H9 (cell line): ENCODE results near the gene ANKS1B. TPM values are rescaled to one million over a fixed set of nuclear protein-coding genes. Genes with fewer than 3 reads are reported as not detected.

ENCODE experiments used
- DNase-seq: peaks from one replicate; pipeline ENCODE4 v3.0.0-alpha.2; 2017
- H2AFZ ChIP-seq: one replicate; pipeline ENCODE4 v1.6.1; 2013; ENCODE audit warnings: mild to moderate bottlenecking, low read length, control low read depth, moderate library complexity
- H2AK5ac ChIP-seq: 2 replicates; pipeline ENCODE4 v1.6.1; 2013; ENCODE audit warnings: low read length, control low read depth, mixed read lengths; ENCODE audit not compliant: insufficient read length
- H2BK120ac ChIP-seq: one replicate; pipeline ENCODE4 v1.6.1; 2013; ENCODE audit warnings: low read depth, mild to moderate bottlenecking, low read length, control low read depth, inconsistent platforms; ENCODE audit not compliant: poor library complexity, severe bottlenecking
- H2BK12ac ChIP-seq: 2 replicates; pipeline ENCODE4 v1.6.1; 2013; ENCODE audit warnings: low read length, control low read depth, mixed read lengths, low read depth; ENCODE audit not compliant: insufficient read length
- H2BK15ac ChIP-seq: 2 replicates; pipeline ENCODE4 v1.6.1; 2013; ENCODE audit warnings: low read depth, low read length, control low read depth
- H2BK20ac ChIP-seq: one replicate; pipeline ENCODE4 v1.6.1; 2013; ENCODE audit warnings: low read depth, mild to moderate bottlenecking, low read length, control low read depth, inconsistent platforms; ENCODE audit not compliant: poor library complexity, severe bottlenecking
- H2BK5ac ChIP-seq: 2 replicates; pipeline ENCODE4 v1.6.1; 2013; ENCODE audit warnings: low read length, control low read depth, mixed read lengths; ENCODE audit not compliant: insufficient read length
- H3K14ac ChIP-seq: 2 replicates; pipeline ENCODE4 v1.6.1; 2013; ENCODE audit warnings: low read length, control low read depth; ENCODE audit not compliant: insufficient read depth
- H3K18ac ChIP-seq: 2 replicates; pipeline ENCODE4 v1.6.1; 2013; ENCODE audit warnings: low read depth, mild to moderate bottlenecking, mixed read lengths, low read length, control low read depth; ENCODE audit not compliant: insufficient read length
- H3K23ac ChIP-seq: 2 replicates; pipeline ENCODE4 v1.6.1; 2013; ENCODE audit warnings: low read length, control low read depth, mixed read lengths, low read depth; ENCODE audit not compliant: insufficient read length
- H3K23me2 ChIP-seq: 2 replicates; pipeline ENCODE4 v1.6.1; 2013; ENCODE audit warnings: low read depth, mild to moderate bottlenecking, mixed read lengths, low read length, control low read depth; ENCODE audit not compliant: insufficient read length, poor library complexity, severe bottlenecking
- H3K27ac ChIP-seq: 2 replicates; pipeline ENCODE4 v1.5.1; 2013; ENCODE audit warnings: low read length, control low read depth, mixed read lengths, low read depth; ENCODE audit not compliant: insufficient read length
- H3K27me3 ChIP-seq: 2 replicates; pipeline ENCODE4 v1.6.1; 2013; ENCODE audit warnings: low read length, control low read depth, inconsistent platforms; ENCODE audit not compliant: insufficient read depth
- H3K4ac ChIP-seq: 2 replicates; pipeline ENCODE4 v1.6.1; 2013; ENCODE audit warnings: low read depth, mild to moderate bottlenecking, control low read depth, inconsistent platforms, low read length, moderate library complexity
- H3K4me1 ChIP-seq: 2 replicates; pipeline ENCODE4 v1.6.1; 2013; ENCODE audit warnings: low read length, control low read depth, inconsistent platforms; ENCODE audit not compliant: insufficient read depth
- H3K4me2 ChIP-seq: 2 replicates; pipeline ENCODE4 v1.6.1; 2013; ENCODE audit warnings: low read length, control low read depth, mixed read lengths; ENCODE audit not compliant: insufficient read length, insufficient read depth
- H3K56ac ChIP-seq: 2 replicates; pipeline ENCODE4 v1.6.1; 2013; ENCODE audit warnings: low read depth, mild to moderate bottlenecking, mixed read lengths, low read length, control low read depth; ENCODE audit not compliant: insufficient read length
- H3K79me1 ChIP-seq: 2 replicates; pipeline ENCODE4 v1.6.1; 2013; ENCODE audit warnings: low read depth, mild to moderate bottlenecking, moderate library complexity, low read length, control low read depth, inconsistent platforms; ENCODE audit not compliant: insufficient read depth, poor library complexity, severe bottlenecking
- H3K79me2 ChIP-seq: 2 replicates; pipeline ENCODE4 v1.6.1; 2013; ENCODE audit warnings: low read length, control low read depth, inconsistent platforms; ENCODE audit not compliant: insufficient read depth
- H3K9ac ChIP-seq: 2 replicates; pipeline ENCODE4 v1.6.1; 2013; ENCODE audit warnings: low read length, control low read depth, mixed read lengths; ENCODE audit not compliant: insufficient read length; ENCODE audit errors: extremely low read depth
- H3K9me3 ChIP-seq: one replicate; pipeline ENCODE4 v1.6.1; 2013; ENCODE audit warnings: low read depth, low read length, inconsistent platforms; ENCODE audit not compliant: control insufficient read depth
- H3T11ph ChIP-seq: one replicate; pipeline ENCODE4 v1.6.1; 2013; ENCODE audit warnings: mild to moderate bottlenecking, low read length, control low read depth, inconsistent platforms
- H4K20me1 ChIP-seq: one replicate; pipeline ENCODE4 v1.6.1; 2013; ENCODE audit not compliant: control insufficient read depth, insufficient read length, insufficient read depth
- H4K5ac ChIP-seq: 2 replicates; pipeline ENCODE4 v1.6.1; 2013; ENCODE audit warnings: low read depth, mild to moderate bottlenecking, mixed read lengths, low read length, control low read depth; ENCODE audit not compliant: insufficient read length
- H4K8ac ChIP-seq: replicated peaks from 2 replicates; pipeline ENCODE4 v1.6.1; 2013; ENCODE audit warnings: low read length, control low read depth, mixed read lengths, low read depth; ENCODE audit not compliant: insufficient read length
- H4K91ac ChIP-seq: 2 replicates; pipeline ENCODE4 v1.6.1; 2013; ENCODE audit warnings: low read depth, mild to moderate bottlenecking, moderate library complexity, mixed read lengths, low read length, control low read depth; ENCODE audit not compliant: insufficient read length
- H3K27ac Mint-ChIP-seq, 3 experiments: 2 replicates in 2 of 3; 3 replicates in 1 of 3; pipeline ENCODE4 v1.8.0; 2020 to 2021; ENCODE audit warnings: mixed read lengths in 3 of 3, mild to moderate bottlenecking in 1 of 3, moderate library complexity in 1 of 3
- H3K27me3 Mint-ChIP-seq: 2 replicates; pipeline ENCODE4 v1.8.0; 2021; ENCODE audit warnings: low read depth, mild to moderate bottlenecking, moderate library complexity, mixed read lengths
- H3K36me3 Mint-ChIP-seq, 3 experiments: 2 replicates in 2 of 3; 3 replicates in 1 of 3; pipeline ENCODE4 v1.8.0; 2020 to 2021; ENCODE audit warnings: low read depth in 3 of 3, mixed read lengths in 3 of 3; ENCODE audit not compliant: insufficient read depth in 1 of 3
- H3K4me1 Mint-ChIP-seq, 2 experiments: 2 replicates each; pipeline ENCODE4 v1.8.0; 2020; ENCODE audit warnings: mixed read lengths in 2 of 2
- H3K4me3 Mint-ChIP-seq, 2 experiments: 2 replicates in 1 of 2; 3 replicates in 1 of 2; pipeline ENCODE4 v1.8.0; 2020 to 2021; ENCODE audit warnings: mild to moderate bottlenecking in 2 of 2, mixed read lengths in 2 of 2, moderate library complexity in 1 of 2
- H3K9me3 Mint-ChIP-seq, 2 experiments: 2 replicates in 1 of 2; 3 replicates in 1 of 2; pipeline ENCODE4 v1.8.0; 2020; ENCODE audit warnings: mild to moderate bottlenecking in 2 of 2, mixed read lengths in 2 of 2, moderate library complexity in 1 of 2
- CTCF ChIP-seq: fragments of 200-600 bp; sonication (generic); conservative IDR thresholded peaks from 3 replicates; pipeline ENCODE4 v1.8.0; 2021; ENCODE audit warnings: antibody characterized with exemption, mild to moderate bottlenecking
- WGBS: extraction: QIAGEN DNeasy Blood & Tissue Kit; methylation state at CpG from one replicate; pipeline ENCODE4 v1.1.7; 2013; ENCODE audit warnings: missing lambda C conversion rate, low lambda C conversion rate, mixed read lengths; ENCODE audit not compliant: insufficient read length; ENCODE audit errors: extremely low coverage; 5-methylcytosine and 5-hydroxymethylcytosine counted together
- total RNA-seq: library from RNA; stranded (reverse); gene quantifications from 2 replicates; pipeline ENCODE4 v1.2.1, GENCODE V29; 2021

ANKS1B gene
- total RNA-seq, 1 experiment from 2014 or later: 4.1 TPM

- no peak for DNase-seq
- Histone ChIP-seq H2BK120ac (no peak overlapping the region), H3K79me2 (no peaks in the 10 kb centered on the region), H2AFZ (no peak overlapping the region), H2BK12ac (no peak overlapping the region), H3T11ph (no peak overlapping the region), H3K9ac (no peak overlapping the region), H3K56ac (no peak overlapping the region), H4K91ac (no peak overlapping the region), H3K27me3 (no peaks in the 10 kb centered on the region), H4K5ac (no peak overlapping the region), H3K4ac (no peak overlapping the region), H4K8ac (no peak overlapping the region), H3K14ac (no peak overlapping the region), H3K9me3 (no peaks in the 10 kb centered on the region), H3K4me2 (no peak overlapping the region), H2BK20ac (no peak overlapping the region), H2AK5ac (no peak overlapping the region), H3K79me1 (no peaks in the 10 kb centered on the region), H3K4me1 (no peaks in the 10 kb centered on the region), H3K27ac (no peak overlapping the region), H3K23me2 (no peaks in the 10 kb centered on the region), H2BK5ac (no peak overlapping the region), H4K20me1 (no peaks in the 10 kb centered on the region), H2BK15ac (no peak overlapping the region), H3K23ac (no peak overlapping the region), H3K18ac (no peak overlapping the region)
- Mint-ChIP-seq H3K27me3 (no peaks in the 10 kb centered on the region), H3K9me3 (no peaks in the 10 kb centered on the region; a peak in 1 of 5 replicates), H3K4me3 (no peak overlapping the region), H3K4me1 (peaks cover 0 to 7% of the 10 kb centered on the region in 2 experiments; a peak in 2 of 4 replicates), H3K27ac (no peak overlapping the region), H3K36me3 (no peaks in the 10 kb centered on the region)
- no peak for TF ChIP-seq CTCF
- WGBS: no CpG with 5 or more reads among the region's 2 CpGs
Observed at GRCh38 chr12:99926511-99927169, 58.1 kb downstream of the ANKS1B start.
